HL-60/S4 (cell line): ENCODE results near the gene EPHB3.

Experiments used
- in situ Hi-C: fragments of 300-500 bp; cut with MboI; formaldehyde crosslinking; loops from 2 replicates; pipeline ENCODE4 v1.14.3; 2022; ENCODE audit warnings: low sequenced_read_pairs

Gene EPHB3

DNA sequence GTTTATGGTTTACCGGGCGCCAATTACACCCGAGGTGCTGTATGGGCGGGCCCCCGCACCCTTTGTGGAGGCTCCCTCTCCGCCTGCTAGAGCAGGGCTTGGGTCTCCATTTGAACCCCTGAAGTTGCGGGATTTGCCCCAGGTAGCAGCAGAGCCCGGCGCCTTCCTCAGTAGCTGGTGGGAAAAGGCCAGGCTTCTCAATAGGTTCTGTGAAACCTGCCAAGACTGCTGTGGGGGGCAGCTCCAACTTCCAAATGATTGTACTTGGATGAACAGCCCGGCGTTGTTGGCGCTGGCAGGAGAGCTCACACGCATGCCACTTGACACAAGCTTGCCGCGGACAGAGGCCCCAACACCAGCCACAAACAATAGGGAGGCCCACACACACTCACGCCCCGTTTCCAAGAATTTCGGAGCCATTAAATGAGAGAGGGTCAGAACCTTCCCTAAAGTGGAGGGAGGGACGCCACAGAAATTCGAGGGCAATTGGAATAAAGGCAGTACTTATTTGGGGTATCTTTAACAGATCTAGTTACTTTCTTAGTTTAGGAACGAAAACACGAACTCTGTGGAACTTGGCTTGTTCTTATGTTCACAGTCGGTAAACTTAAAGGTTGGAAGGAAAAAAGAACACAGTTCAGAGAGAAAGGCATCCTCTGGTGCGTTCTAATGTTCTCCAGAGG is 1.4 kb downstream of the EPHB3 start:
- in situ Hi-C loops = no loop called here

GRCh38 chr3:184563561-184563925 is 2.0 kb downstream of the EPHB3 start:
- in situ Hi-C loops = no loop called here

DNA sequence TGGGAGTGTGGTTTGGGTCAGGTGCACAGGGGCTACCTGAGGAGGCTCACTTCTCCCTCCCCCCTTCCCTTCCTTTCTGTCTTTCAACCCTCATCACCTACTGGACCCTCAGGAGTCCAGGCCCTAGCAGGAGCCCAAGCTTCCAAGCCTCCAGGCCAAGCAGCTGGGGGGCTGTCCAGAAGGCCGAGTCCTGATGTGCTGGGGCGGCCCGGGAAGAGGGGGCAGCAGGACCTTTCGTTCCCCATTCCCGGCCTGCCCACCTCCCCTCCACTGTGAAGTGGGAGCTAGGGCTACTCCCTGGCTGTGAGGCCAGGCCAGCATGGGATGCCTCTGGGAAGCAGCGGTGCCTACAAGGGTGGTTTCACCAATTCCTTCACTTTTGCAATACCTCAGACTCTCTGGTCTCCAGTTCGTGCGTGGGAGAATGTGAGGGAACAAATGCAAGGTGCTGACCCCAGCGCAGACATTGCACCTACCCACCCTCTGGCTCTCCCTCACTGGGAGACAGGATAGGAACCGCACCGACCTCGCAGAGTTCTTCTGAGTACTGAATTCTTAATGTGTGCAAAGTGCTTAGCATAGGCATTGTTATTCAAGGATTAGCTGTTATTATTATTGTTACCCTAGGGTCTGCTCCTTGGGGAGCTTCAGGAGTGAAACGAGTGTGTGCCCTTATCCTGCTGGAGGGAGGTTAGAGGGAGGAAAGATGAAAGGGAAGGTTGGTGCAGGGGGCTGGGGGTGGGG is 2.5 kb downstream of the EPHB3 start:
- in situ Hi-C loops = no loop called here

DNA sequence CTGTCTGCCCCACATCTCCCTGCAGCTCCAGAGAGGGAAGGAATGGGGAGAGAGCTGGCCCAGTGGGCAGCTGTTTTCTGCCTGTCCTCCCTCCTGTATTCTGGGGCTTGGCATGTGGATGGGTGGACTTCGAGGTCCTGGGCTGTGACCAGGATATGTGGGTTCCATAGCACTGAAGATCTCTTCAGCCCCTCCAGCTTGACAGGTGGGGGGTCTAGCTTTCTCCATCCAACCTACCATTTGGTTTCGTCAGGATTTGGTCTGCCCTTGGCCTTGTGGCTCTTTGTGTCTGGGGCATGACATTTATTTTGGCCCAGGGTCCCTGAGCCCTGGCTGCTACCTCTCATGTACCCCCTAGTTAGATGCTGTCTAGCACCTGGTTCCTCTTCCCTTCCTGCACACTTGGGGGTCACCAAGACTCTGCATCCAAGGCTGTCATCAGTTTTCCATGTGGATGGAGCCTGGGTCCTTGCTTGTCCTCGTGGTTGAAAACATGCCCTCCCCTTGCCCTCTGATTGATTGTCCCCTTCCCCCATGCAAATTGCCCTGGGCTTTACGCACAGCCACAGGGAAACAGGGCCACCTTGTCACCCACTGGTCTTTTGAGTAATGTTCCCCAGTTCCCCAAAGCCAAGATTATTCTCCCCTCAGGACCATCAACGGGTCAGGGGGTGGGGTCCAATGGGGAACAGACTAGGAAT is 3.2 kb downstream of the EPHB3 start:
- in situ Hi-C loops = no loop called here

- in situ Hi-C loops = no loop called here
Observed at GRCh38 chr3:184565421-184566211, 4.0 kb downstream of the EPHB3 start.

DNA sequence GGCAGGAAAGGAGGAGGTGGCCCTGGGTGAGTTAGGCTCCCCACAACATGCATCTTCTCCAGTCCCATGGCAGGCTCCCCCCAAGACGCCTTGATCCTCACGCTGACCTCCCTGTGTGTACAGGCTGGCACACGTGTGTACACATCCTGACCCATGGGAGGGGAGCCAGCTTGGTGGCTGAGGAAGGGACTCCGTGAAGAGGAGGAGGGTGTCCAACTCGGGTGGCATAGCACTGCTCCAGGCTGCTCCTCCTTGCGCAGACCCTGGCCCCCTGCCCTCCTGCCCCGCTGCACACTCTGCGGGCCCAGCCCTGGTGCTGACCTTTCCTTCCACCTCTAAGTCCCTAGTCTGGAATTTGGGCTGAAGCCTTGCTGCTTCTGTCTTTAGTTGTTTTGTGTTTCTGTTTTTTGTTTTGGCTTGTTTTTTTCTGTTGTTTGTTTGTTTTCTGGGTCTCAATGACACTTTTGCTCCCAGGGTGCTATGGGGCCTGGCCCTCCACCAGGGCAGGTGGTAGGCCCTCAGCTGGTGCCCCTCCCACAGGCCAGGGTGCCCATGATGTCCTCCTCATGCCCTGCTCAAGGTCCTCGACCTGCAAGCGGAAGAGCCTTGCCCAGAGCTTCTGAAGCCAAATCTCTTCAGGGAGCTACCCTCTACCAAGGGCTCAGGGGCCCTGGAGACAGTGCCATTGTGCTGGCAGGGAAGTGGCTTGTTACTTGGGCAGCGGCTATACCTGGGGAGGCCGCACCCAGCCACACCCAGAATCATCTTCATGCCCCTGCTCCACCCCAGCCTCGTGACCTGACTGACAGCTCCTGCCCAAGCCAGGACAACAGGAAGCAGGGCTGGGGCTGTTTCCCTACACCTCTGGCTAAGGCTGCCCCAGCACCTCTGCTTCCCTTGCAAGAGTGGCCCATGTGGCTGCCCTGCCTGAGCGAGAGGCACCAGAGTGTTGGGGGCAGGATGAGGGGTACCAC is 5.1 kb downstream of the EPHB3 start:
- in situ Hi-C loops = no loop called here

- in situ Hi-C loops = no loop called here
Observed at GRCh38 chr3:184567946-184568559, 6.5 kb downstream of the EPHB3 start.

GRCh38 chr3:184568560-184568923 is 7.0 kb downstream of the EPHB3 start:
- in situ Hi-C loops = no loop called here

DNA sequence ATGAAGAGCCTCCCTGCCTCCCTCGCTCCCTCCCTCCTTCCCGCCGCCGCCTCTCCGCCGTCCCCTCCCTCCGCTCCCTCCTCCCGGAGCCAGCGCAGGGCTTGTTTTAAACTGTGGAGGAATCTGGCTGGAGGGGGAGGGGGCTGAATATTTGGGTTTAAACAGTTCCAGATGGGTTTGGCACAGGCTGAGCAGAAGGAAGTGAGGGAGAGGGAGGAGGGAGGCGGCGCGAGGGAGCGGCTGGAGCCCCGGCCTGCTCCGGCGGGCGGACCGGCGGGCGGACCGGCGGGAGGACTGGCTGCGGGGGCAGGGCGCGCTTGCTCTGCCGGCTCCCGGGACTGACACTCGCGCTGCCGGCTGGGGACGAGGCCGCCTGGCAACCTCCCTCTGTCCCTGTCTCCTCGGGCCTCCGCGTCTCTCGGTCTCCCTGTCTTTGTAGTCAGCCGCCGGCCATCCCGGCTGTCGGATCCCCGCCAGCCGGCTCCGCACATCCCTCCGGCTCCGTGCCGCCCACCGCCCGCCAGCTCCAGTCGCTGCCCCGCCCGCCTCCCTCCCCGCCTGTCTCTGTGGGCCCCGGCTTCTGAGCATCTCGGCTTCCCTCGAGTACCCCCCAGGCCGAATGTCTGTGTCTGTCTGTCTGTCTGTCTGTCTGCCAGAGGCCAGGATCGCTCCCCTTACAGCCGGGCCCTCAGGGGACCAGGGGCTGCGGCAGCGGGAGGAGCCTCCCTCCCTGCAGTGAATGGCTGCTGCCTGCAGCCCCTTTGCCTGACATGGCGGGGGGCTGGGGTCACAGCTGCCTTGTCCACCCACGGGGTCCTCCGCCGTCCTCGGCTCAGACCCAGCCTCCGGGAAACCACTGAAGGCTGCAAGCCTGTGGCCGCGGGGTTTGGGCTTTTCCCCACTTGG is 7.6 kb downstream of the EPHB3 start:
- in situ Hi-C loops = no loop called here

DNA sequence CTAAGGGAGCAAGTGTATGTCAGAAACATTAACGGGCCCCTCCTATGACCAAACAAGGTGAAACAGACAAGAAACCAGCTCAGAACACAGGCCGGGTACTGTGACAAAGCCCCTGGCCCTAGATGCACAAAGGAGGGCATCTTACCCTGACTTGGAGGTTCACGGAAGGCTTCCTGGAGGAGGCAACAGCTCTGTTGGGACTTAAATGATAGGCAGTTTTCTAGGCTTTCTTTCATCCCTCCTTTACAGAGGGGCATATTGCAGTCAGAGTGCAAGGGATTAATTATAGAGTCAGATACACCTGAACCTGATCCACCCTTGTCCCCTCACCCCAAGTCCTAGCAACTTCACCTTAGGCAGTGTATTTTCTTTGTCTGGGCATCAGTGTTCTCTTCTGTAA is 8.4 kb downstream of the EPHB3 start:
- in situ Hi-C loops = no loop called here

DNA sequence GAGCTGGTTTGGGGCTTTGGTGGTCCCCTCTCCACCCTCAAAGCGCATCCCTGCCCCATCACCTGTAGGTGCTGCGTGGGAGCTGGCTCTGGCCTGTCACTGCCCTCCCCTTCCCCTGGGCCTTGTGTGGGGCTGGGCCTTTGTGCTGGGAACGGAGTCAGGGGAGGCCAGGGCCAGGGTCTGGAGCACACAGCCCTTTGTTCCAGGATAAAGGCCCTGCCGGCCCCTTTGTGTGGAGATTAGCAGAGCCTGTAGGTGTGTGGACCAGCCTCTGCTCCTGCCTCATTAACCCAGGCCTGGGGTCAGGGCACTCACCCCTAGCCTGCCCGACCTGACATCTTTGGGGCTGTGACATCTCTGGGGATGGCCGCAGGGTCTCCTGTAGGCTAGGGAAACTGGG is 8.9 kb downstream of the EPHB3 start:
- in situ Hi-C loops = no loop called here

DNA sequence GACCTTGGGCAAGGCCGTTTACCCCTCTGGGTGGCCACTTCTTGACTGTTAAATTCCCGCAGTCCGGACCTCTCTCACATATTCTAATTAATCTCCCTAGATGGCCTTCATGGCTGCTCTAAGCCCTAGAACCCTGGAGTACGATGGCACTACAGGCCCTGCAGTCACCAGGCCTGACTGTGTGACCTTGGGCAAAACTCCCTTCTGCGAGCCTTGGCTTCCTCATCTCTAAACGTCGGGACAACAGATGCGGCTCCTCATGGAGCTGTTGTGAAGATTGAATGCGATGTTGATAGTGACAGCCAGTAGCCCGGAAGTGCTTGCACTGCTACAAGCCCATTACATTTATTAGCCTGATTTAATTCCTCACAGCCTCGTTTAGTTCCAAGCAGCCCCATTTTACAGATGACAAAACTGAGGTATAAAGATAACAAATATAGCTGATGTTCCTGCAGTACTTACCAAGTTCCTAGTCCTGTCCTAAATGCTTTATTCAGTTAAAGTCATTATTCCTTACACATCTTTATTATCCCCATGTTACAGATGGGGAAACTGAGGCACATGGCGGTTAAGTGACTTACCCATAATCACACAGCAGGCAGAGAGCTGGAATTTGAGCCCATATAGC is 10.3 kb downstream of the EPHB3 start:
- in situ Hi-C loops = no loop called here

DNA sequence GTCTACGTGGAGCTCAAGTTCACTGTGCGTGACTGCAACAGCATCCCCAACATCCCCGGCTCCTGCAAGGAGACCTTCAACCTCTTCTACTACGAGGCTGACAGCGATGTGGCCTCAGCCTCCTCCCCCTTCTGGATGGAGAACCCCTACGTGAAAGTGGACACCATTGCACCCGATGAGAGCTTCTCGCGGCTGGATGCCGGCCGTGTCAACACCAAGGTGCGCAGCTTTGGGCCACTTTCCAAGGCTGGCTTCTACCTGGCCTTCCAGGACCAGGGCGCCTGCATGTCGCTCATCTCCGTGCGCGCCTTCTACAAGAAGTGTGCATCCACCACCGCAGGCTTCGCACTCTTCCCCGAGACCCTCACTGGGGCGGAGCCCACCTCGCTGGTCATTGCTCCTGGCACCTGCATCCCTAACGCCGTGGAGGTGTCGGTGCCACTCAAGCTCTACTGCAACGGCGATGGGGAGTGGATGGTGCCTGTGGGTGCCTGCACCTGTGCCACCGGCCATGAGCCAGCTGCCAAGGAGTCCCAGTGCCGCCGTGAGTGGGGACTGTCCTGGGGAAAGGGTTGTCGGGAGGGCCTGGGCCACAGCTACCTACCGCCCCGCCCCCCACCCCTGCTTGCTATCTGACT is 11.2 kb downstream of the EPHB3 start:
- in situ Hi-C loops = no loop called here

DNA sequence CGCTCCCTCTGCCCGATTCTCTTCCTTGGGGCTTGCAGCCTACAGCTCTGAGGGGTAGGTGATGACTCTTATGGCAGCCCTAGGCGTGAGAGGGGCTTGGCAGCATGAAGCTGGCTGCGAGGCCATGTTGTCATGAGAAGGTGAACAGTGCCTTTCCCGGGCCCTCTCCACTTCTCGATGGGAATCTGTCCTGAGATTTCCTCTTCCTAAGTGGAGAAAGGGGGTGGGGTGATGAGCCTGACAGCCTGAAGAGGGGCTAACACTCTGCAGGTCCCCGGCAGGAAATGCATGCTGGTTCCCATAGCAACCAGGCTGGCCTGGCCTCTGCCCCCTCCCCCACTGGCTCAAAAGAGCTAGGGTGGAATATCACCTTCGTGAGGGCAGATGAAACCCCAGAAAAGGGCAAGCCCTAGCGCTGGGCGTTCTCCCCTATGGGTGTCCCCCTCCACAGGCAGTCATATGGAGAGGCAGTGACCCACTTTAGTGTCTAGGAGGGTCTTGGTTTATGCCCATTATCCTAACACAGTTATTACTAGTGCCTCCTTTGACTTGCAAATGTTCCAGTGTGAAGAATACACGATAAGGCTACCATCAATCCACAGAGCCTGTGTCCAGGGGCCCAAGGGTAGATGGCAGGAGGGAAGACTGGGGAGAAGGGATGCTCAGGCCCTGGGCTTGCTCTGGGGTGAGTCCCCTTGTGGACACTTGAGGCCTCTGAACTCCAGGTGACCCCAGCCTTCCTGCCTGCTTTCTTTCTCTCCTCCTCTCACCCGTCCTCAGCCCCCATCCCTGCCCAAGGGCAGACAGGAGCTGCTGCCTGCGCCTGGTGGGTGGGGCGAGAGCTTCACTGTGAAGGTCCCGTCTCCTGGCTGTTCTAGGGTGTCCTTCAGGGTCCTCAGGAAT is 13.2 kb downstream of the EPHB3 start:
- in situ Hi-C loops = no loop called here

GRCh38 chr3:184575701-184576100 is 14.1 kb downstream of the EPHB3 start:
- in situ Hi-C loops = no loop called here

DNA sequence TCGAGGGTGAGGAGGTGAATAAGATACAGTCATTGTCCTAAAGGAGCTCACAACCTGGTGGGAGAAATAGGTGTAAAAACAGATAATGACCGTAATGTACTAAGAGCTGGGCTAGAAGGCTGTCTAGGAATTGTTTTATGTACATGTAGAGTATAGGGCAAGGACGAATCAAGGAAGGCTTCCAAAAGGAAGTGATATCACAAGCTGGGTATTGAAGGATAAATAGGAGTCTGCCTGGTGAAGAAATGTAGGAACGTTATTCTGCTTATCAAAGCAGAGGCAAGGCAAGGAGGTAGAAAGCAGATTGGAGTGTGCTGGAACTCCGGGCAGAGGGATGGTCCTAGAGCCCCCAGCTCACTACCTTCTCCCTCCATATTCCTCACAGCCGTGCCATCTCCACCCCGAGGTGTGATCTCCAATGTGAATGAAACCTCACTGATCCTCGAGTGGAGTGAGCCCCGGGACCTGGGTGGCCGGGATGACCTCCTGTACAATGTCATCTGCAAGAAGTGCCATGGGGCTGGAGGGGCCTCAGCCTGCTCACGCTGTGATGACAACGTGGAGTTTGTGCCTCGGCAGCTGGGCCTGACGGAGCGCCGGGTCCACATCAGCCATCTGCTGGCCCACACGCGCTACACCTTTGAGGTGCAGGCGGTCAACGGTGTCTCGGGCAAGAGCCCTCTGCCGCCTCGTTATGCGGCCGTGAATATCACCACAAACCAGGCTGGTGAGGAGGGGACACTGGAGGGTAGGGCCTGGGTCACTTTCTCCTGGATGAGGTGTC is 15.1 kb downstream of the EPHB3 start:
- in situ Hi-C loops = no loop called here
